Vagina (tissue), 2 donors: ENCODE results near the gene CRLF3. TPM values are rescaled to one million over a fixed set of nuclear protein-coding genes. Genes with fewer than 3 reads are reported as not detected.
"Not testable (repeated sequence)": the region's sequence is repeated elsewhere in the genome, so short reads cannot be mapped to it uniquely, and the experiment has no call there.

Experiments
- DNase-seq, 2 donors: peaks; one replicate each; pipeline ENCODE4 v3.0.0-alpha.2; 2017; ENCODE audit errors: extremely low spot score in 2 of 2
- H3K27ac ChIP-seq: fragments of 200-600 bp; sonication (generic); one replicate; pipeline ENCODE4 v1.5.1; 2019
- H3K27me3 ChIP-seq: fragments of 200-600 bp; sonication (generic); one replicate; pipeline ENCODE4 v1.5.1; 2019
- H3K36me3 ChIP-seq, 2 donors: fragments of 200-600 bp; sonication (generic); one replicate each; pipeline ENCODE4 v1.5.1; 2017 to 2019
- H3K4me1 ChIP-seq: fragments of 200-600 bp; sonication (generic); one replicate; pipeline ENCODE4 v1.5.1; 2019
- H3K4me3 ChIP-seq, 2 donors: fragments of 200-600 bp; sonication (generic); 1 replicate in 1 of 2; 2 replicates in 1 of 2; pipeline ENCODE4 v1.5.1; 2016 to 2019
- H3K9me3 ChIP-seq: fragments of 200-600 bp; sonication (generic); one replicate; pipeline ENCODE4 v1.5.1; 2019
- POLR2A ChIP-seq, 2 donors: fragments of 450-650 bp; IDR thresholded peaks; one replicate each; pipeline ENCODE4 v1.6.1; 2017; ENCODE audit warnings: antibody characterized with exemption in 2 of 2, mild to moderate bottlenecking in 2 of 2, moderate library complexity in 2 of 2
- POLR2AphosphoS5 ChIP-seq, 2 donors: sonication (generic); formaldehyde crosslinking; IDR thresholded peaks; one replicate each; pipeline ENCODE4 v1.9.0; 2017; ENCODE audit warnings: antibody characterized with exemption in 2 of 2, mild to moderate bottlenecking in 2 of 2, low read depth in 1 of 2; ENCODE audit not compliant: insufficient read depth in 1 of 2
- intact Hi-C: fragments of 100-400 bp; cut with DNase I; formaldehyde crosslinking; loops from one replicate; pipeline ENCODE4 v1.15.1; 2023
- small RNA-seq: library from RNA; depleted of rRNA; stranded (forward); fragments of <200 nt; gene quantifications from one replicate; pipeline ENCODE3, GENCODE V24; 2016
- total RNA-seq: library from RNA; depleted of rRNA; stranded (reverse); fragments of >200 nt; gene quantifications from one replicate; pipeline ENCODE4 v1.2.3, GENCODE V29; 2016
- TF ChIP-seq, protein P1 (sequence below), 3 experiments: fragments of 450-650 bp in 2 of 3; fragments of 200-600 bp in 1 of 3; sonication (generic) in 1 of 3; IDR thresholded peaks; one replicate each; pipeline ENCODE4 v1.5.1; 2017 to 2019; ENCODE audit warnings: antibody characterized with exemption in 3 of 3, mild to moderate bottlenecking in 2 of 3, moderate library complexity in 2 of 3

CRLF3 gene
- total RNA-seq, 1 donor from 2014 or later, result 13.3 TPM

DNA sequence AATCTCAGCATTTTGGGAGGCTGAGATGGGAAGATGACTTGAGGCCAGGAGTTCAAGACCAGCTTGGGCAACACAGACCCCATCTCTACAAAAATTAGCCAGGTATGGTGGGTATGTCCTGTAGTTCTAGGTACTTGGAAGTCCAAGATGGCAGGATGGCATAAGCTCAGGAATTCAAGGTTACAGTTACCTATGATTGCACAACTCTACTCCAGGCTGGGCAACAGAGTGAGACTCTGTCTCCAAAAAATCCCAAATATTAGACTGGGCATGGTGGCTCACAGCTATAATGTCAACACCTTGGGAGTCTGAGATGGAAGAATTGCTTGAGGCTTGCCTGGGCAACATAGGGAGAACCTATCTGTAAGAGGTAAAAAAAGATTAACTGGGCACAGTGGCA is 63.4 kb downstream of the CRLF3 start:
- no peak for DNase-seq
- no peak overlapping the region for H3K4me3 ChIP-seq
- no peaks in the 10 kb centered on the region for H3K9me3 ChIP-seq
- intact Hi-C loops, result no loop called here
- no peak overlapping the region for H3K27ac ChIP-seq
- H3K27me3 ChIP-seq, result no peaks in the 10 kb centered on the region
- H3K4me1 ChIP-seq, result no peaks in the 10 kb centered on the region
- H3K36me3 ChIP-seq, result peaks cover 0 to 17% of the 10 kb centered on the region in 2 donors
- TF ChIP-seq POLR2AphosphoS5 (IDR thresholded peaks at IDR 0.05; ENCODE audit: insufficient read depth in 1 of 2, low read depth in 1 of 2) (no peak), POLR2A (IDR thresholded peaks at IDR 0.05) (no peak)
- TF ChIP-seq, protein P1, sequence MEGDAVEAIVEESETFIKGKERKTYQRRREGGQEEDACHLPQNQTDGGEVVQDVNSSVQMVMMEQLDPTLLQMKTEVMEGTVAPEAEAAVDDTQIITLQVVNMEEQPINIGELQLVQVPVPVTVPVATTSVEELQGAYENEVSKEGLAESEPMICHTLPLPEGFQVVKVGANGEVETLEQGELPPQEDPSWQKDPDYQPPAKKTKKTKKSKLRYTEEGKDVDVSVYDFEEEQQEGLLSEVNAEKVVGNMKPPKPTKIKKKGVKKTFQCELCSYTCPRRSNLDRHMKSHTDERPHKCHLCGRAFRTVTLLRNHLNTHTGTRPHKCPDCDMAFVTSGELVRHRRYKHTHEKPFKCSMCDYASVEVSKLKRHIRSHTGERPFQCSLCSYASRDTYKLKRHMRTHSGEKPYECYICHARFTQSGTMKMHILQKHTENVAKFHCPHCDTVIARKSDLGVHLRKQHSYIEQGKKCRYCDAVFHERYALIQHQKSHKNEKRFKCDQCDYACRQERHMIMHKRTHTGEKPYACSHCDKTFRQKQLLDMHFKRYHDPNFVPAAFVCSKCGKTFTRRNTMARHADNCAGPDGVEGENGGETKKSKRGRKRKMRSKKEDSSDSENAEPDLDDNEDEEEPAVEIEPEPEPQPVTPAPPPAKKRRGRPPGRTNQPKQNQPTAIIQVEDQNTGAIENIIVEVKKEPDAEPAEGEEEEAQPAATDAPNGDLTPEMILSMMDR (IDR thresholded peaks at IDR 0.05), result no peak

DNA sequence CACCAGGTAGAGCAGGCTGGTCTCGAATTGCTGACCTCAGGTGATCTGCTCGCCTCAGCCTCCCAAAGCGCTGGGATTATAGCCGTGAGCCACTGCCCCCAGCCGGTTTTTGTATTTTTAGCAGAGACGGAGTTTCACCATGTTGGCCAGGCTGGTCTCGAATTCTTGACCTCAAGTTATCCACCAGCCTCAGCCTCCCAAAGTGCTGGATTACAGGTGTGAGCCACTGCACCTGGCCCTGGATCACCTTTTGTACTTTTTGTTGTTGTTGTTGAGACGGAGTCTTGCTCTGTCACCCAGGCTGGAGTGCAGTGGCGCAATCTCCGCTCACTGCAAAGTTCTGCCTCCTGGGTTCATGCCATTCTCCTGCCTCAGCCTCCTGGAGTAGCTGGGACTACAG is 71.2 kb downstream of the CRLF3 start:
- intact Hi-C loops, H3K27ac ChIP-seq, H3K36me3 ChIP-seq, H3K9me3 ChIP-seq, H3K4me1 ChIP-seq, DNase-seq, H3K27me3 ChIP-seq, H3K4me3 ChIP-seq: not testable (repeated sequence)

DNA sequence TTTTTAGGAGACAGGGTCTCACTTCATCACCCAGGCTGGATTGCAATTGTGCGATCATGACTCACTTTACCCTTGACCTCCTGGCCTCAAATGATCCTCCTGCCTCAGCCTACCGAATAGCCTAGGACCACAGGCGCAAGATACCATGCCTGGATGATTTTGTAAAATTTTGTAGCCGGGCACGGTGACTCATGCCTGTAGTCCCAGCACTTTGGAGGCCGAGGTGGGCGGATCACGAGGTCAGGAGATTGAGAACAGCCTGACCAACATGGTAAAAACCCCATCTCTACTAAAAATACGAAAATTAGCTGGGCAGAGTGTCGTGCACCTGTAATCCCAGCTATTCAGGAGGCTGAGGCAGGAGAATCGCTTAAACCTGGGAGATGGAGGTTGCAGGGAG is 73.5 kb downstream of the CRLF3 start:
- H3K36me3 ChIP-seq, H3K4me1 ChIP-seq, H3K9me3 ChIP-seq, DNase-seq, H3K4me3 ChIP-seq, H3K27ac ChIP-seq, intact Hi-C loops, H3K27me3 ChIP-seq: not testable (repeated sequence)

DNA sequence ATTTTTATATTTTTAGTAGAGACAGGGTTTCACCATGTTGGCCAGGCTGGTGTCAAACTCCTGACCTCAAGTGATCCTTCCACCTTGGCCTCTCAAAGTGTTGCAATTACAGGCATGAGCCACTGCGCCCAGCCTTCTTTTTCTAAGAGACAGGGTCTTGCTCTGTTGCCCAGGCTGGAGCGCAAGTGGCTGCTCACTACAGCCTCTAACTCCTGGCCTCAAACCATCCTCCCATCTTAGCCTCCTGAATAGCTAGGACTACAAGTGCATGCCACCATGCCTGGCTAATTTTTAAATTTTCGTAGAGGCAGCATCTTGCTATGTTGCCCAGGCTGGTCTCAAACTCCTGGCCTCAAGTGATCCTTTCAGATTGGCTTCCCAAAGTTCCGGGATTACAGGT is 76.9 kb downstream of the CRLF3 start:
- H3K36me3 ChIP-seq, result peaks cover 0 to 14% of the 10 kb centered on the region in 2 donors
- intact Hi-C loops, H3K27ac ChIP-seq, H3K27me3 ChIP-seq, H3K4me3 ChIP-seq, DNase-seq, H3K4me1 ChIP-seq, H3K9me3 ChIP-seq: not testable (repeated sequence)

DNA sequence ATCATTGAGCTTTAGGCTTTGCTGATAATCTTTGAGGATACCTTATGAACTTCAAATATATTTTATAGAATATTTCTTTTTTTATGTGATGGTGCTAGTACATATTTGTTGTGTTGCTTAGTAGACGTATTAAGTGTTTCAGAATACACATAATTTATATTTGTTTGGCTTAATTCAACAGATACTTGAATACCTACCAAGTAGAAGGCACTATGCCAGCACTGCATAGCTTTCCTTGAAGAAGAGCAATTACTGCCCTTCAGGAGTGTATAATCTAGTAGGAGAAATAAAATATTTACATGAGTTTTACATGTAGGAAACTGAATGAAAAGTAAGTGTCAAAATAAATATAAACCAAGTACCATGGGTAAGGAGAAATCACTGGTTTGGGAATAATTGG is 81.8 kb downstream of the CRLF3 start:
- not testable (repeated sequence) for H3K4me1 ChIP-seq

DNA sequence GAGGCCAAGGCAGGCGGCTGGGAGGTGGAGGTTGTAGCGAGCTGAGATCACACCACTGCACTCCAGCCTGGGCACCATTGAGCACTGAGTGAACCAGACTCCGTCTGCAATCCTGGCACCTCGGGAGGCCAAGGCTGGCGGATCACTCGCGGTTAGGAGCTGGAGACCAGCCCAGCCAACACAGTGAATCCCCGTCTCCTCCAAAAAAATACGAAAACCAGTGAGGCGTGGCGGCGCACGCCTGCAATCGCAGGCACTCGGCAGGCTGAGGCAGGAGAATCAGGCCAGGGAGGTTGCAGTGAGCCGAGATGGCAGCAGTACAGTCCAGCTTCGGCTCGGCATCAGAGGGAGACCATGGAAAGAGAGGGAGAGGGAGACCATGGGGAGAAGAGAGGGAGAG is 88.1 kb downstream of the CRLF3 start:
- H3K4me3 ChIP-seq, DNase-seq, H3K27ac ChIP-seq, H3K9me3 ChIP-seq, H3K36me3 ChIP-seq, intact Hi-C loops, H3K27me3 ChIP-seq: not testable (repeated sequence)
- H3K4me1 ChIP-seq, result peaks cover 17% of the 10 kb centered on the region

More for the DNA sequence above, 81.8 kb downstream of the CRLF3 start:
- H3K9me3 ChIP-seq, intact Hi-C loops, DNase-seq, H3K27me3 ChIP-seq, H3K4me3 ChIP-seq, H3K27ac ChIP-seq: not testable (repeated sequence)
- H3K36me3 ChIP-seq, result peaks cover 0 to 14% of the 10 kb centered on the region in 2 donors

DNA sequence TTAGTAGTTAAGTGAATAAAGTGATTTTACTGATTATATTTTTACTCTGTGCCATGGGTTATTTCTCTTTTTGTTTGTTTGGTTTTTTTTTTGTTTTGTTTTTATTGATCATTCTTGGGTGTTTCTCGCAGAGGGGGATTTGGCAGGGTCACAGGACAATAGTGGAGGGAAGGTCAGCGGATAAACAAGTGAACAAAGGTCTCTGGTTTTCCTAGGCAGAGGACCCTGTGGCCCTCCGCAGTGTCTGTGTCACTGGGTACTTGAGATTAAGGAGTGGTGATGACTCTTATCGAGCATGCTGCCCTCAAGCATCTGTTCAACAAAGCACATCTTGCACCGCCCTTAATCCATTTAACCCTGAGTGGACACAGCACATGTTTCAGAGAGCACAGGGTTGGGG is 88.8 kb downstream of the CRLF3 start:
- peaks cover 20% of the 10 kb centered on the region for H3K4me1 ChIP-seq
- intact Hi-C loops, DNase-seq, H3K9me3 ChIP-seq, H3K4me3 ChIP-seq, H3K36me3 ChIP-seq, H3K27ac ChIP-seq, H3K27me3 ChIP-seq: not testable (repeated sequence)

DNA sequence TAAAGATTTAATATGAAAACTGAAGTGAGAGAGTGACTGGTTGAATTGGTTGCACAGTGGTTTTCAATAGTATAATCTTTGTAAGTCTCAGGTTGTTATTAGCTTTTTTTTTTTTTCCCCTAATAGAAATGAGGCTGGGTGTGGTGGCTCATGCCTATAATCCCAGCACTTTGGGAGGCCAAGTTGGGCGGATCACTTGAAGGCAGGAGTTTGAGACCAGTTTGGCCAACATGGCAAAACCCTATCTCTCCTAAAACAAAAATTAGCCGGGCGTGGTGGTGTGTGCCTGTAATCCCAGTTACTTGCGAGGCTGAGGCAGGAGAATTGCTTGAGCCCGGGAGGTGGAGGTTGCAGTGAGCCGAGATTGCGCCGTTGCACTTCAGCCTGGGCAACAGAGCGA is 89.3 kb downstream of the CRLF3 start:
- H3K36me3 ChIP-seq, H3K27ac ChIP-seq, intact Hi-C loops, DNase-seq, H3K27me3 ChIP-seq, H3K9me3 ChIP-seq, H3K4me3 ChIP-seq: not testable (repeated sequence)
- H3K4me1 ChIP-seq, result peaks cover 24% of the 10 kb centered on the region

DNA sequence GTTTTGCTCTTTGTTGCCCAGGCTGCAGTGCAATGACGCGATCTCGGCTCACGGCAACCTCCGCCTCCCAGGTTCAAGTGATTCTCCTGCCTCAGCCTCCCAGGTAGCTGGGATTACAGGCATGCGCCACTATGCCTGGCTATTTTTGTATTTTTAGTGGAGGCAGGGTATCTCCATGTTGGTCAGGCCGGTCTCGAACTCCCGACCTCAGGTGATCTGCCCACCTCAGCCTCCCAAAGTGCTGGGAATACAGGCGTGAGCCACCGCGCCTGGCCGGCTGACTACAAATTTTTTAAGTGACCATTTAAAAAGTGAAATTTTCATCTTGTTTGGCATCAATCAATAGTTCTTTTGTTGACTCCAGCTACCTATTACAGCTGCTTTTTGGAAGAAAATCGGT is 90.3 kb downstream of the CRLF3 start:
- DNase-seq, H3K27me3 ChIP-seq, H3K27ac ChIP-seq, H3K4me3 ChIP-seq, H3K36me3 ChIP-seq, intact Hi-C loops, H3K9me3 ChIP-seq: not testable (repeated sequence)
- peaks cover 24% of the 10 kb centered on the region for H3K4me1 ChIP-seq

Small RNA genes within 50 kb of the gene (small RNA-seq; reads per million reads assigned to genes)
- not detected for gene RNU6-298P

Other genes with a start within 250 kb of the CRLF3 start
- 2.7 TPM for gene ATAD5, start 7.3 kb upstream of the CRLF3 start, total RNA-seq
- 5.6 TPM for gene TEFM, start 81.5 kb upstream of the CRLF3 start, total RNA-seq
- 14.0 TPM for gene ADAP2, start 97.3 kb upstream of the CRLF3 start, total RNA-seq
- 21.1 TPM for gene RNF135, start 146.3 kb upstream of the CRLF3 start, total RNA-seq